RCC 7860 (cell line): Measurements from ENCODE around the gene TOR1AIP2.

ENCODE experiments used
- DNase-seq: peaks from one replicate; pipeline ENCODE4 v3.0.0-alpha.2; 2015; ENCODE audit warnings: low spot score
- FAIRE-seq: peaks from 2 replicates; lab custom pipeline; 2012; peaks lifted over from hg19 to GRCh38; lab: Jason Lieb, UNC

The TOR1AIP2 gene

GRCh38 chr1:179826626-179827280, 50.9 kb downstream of the TOR1AIP2 start:
- no peak for DNase-seq
- FAIRE-seq = no peak

- DNase-seq (no peak), FAIRE-seq (no peak)
Observed at GRCh38 chr1:179825798-179826460, 51.7 kb downstream of the TOR1AIP2 start.

GRCh38 chr1:179825206-179825605, 52.4 kb downstream of the TOR1AIP2 start:
- FAIRE-seq = no peak
- no peak for DNase-seq

- FAIRE-seq = no peak
- DNase-seq = no peak
Observed at GRCh38 chr1:179824265-179824664, 53.3 kb downstream of the TOR1AIP2 start.

- DNase-seq (no peak), FAIRE-seq (no peak)
Observed at GRCh38 chr1:179823693-179824092, 53.9 kb downstream of the TOR1AIP2 start.

GRCh38 chr1:179822065-179822464, 55.5 kb downstream of the TOR1AIP2 start:
- DNase-seq (no peak), FAIRE-seq (no peak)

GRCh38 chr1:179821524-179821923, 56.1 kb downstream of the TOR1AIP2 start:
- no peak for DNase-seq
- FAIRE-seq = no peak

GRCh38 chr1:179820226-179820970, 57.2 kb downstream of the TOR1AIP2 start:
- no peak for FAIRE-seq
- no peak for DNase-seq

- no peak for FAIRE-seq
Observed at GRCh38 chr1:179818743-179819173, 58.8 kb downstream of the TOR1AIP2 start.

GRCh38 chr1:179818260-179818659, 59.3 kb downstream of the TOR1AIP2 start:
- FAIRE-seq (no peak), DNase-seq (no peak)

More at GRCh38 chr1:179818743-179819173, 58.8 kb downstream of the TOR1AIP2 start:
- DNase-seq = no peak

GRCh38 chr1:179817789-179818188, 59.8 kb downstream of the TOR1AIP2 start:
- FAIRE-seq (no peak), DNase-seq (no peak)

- DNase-seq = no peak
- FAIRE-seq = no peak
Observed at GRCh38 chr1:179817056-179817455, 60.5 kb downstream of the TOR1AIP2 start.

GRCh38 chr1:179816196-179816960, 61.2 kb downstream of the TOR1AIP2 start:
- FAIRE-seq = no peak
- no peak for DNase-seq

GRCh38 chr1:179815641-179816040, 62.0 kb downstream of the TOR1AIP2 start:
- FAIRE-seq (no peak), DNase-seq (no peak)

GRCh38 chr1:179814546-179814838, 63.1 kb downstream of the TOR1AIP2 start:
- FAIRE-seq (no peak), DNase-seq (no peak)

- FAIRE-seq (no peak), DNase-seq (no peak)
Observed at GRCh38 chr1:179813626-179814545, 63.7 kb downstream of the TOR1AIP2 start.

GRCh38 chr1:179812501-179813292, 64.9 kb downstream of the TOR1AIP2 start:
- FAIRE-seq = no peak

GRCh38 chr1:179810367-179810715, 67.3 kb downstream of the TOR1AIP2 start:
- no peak for FAIRE-seq
- DNase-seq = no peak

More at GRCh38 chr1:179812501-179813292, 64.9 kb downstream of the TOR1AIP2 start:
- DNase-seq = no peak
